K562 (cell line): ENCODE data around the gene FARP1. TPM values are rescaled to one million over a fixed set of nuclear protein-coding genes. Genes with fewer than 3 reads are reported as not detected.

Source experiments
- ATAC-seq: fragments of 200-7000 bp; cut with Tn5 transposase; 3 replicates; pipeline ENCODE4 v1.9.1; 2020; ENCODE audit warnings: moderate library complexity
- BruUV-seq: library from RNA; stranded (reverse); fragments of 400-500 nt; replicated peaks from 2 replicates; lab custom pipeline; 2021; lab: Mats Ljungman, UMichigan
- CTCF ChIA-PET: fragments of 300-600 bp; formaldehyde crosslinking; extraction: SDS; loops from one replicate; lab custom pipeline; 2021; ENCODE audit warnings: low intra/inter-chr PET ratio; lab: Yijun Ruan, JAX
- POLR2A ChIA-PET: fragments of 300-600, 350-650 bp; sonication (Branson Sonifier 250); formaldehyde crosslinking; extraction: SDS; loops from one replicate; lab custom pipeline; 2021; ENCODE audit warnings: antibody characterized with exemption, inconsistent platforms; lab: Yijun Ruan, JAX
- DNase-seq, 4 experiments: peaks; one replicate each; pipeline versions ENCODE4 v3.0.0 to v3.0.0-alpha.2; 2011 to 2018; ENCODE audit warnings: low spot score in 3 of 4, mixed read lengths in 3 of 4; ENCODE audit errors: extremely low read depth in 1 of 4
- FAIRE-seq: peaks from 2 replicates; lab custom pipeline; 2011; peaks lifted over from hg19 to GRCh38; lab: Jason Lieb, UNC
- H2AFZ ChIP-seq: 2 replicates; pipeline ENCODE4 v1.6.0; 2011; ENCODE audit warnings: low read depth, low read length, control low read depth, inconsistent platforms
- H3K27ac ChIP-seq: fragments of 200-600 bp; 3 replicates; pipeline ENCODE4 v1.8.0; 2011; ENCODE audit warnings: low read depth, mild to moderate bottlenecking, control low read depth, inconsistent platforms, low read length, moderate library complexity, mixed read lengths; ENCODE audit errors: extremely low read depth
- H3K27me3 ChIP-seq, 2 experiments: fragments of 300-600 bp in 1 of 2; 2 replicates in 1 of 2; 3 replicates in 1 of 2; pipeline versions ENCODE4 v1.6.0 to v1.8.0; 2011; ENCODE audit warnings: inconsistent platforms in 2 of 2, low read length in 2 of 2, mild to moderate bottlenecking in 1 of 2, mixed read lengths in 1 of 2, moderate library complexity in 1 of 2; ENCODE audit not compliant: control insufficient read depth in 2 of 2, insufficient read depth in 2 of 2
- H3K36me3 ChIP-seq: fragments of 300-600 bp; 3 replicates; pipeline ENCODE4 v1.8.0; 2011; ENCODE audit warnings: mild to moderate bottlenecking, low read length, inconsistent platforms; ENCODE audit not compliant: control insufficient read depth, insufficient read depth
- H3K4me1 ChIP-seq, 2 experiments: fragments of 200-600 bp in 1 of 2; replicated peaks in 1 of 2; 2 replicates in 1 of 2; 3 replicates in 1 of 2; pipeline versions ENCODE4 v1.5.1 to v1.8.0; 2011; ENCODE audit warnings: inconsistent platforms in 2 of 2, low read length in 2 of 2, mild to moderate bottlenecking in 1 of 2, mixed read lengths in 1 of 2, moderate library complexity in 1 of 2; ENCODE audit not compliant: control insufficient read depth in 2 of 2, insufficient read depth in 2 of 2
- H3K4me2 ChIP-seq: 2 replicates; pipeline ENCODE4 v1.6.1; 2011; ENCODE audit warnings: low read length, control low read depth, inconsistent platforms, mixed read lengths; ENCODE audit not compliant: insufficient read depth
- H3K4me3 ChIP-seq: fragments of 200-600 bp; sonication (generic), shearing (Covaris generic); 2 replicates; pipeline ENCODE4 v1.5.1; 2016; ENCODE audit warnings: control low read depth, inconsistent platforms
- H3K79me2 ChIP-seq: fragments of 200-600 bp; 3 replicates; pipeline ENCODE4 v1.8.0; 2011; ENCODE audit warnings: low read length, inconsistent platforms; ENCODE audit not compliant: control insufficient read depth, insufficient read depth
- H3K9ac ChIP-seq, 2 experiments: 2 replicates each; pipeline versions ENCODE4 v1.6.0 to v1.6.1; 2011; ENCODE audit warnings: low read depth in 2 of 2, low read length in 2 of 2, control low read depth in 1 of 2, inconsistent platforms in 1 of 2, mild to moderate bottlenecking in 1 of 2, mixed read lengths in 1 of 2; ENCODE audit not compliant: insufficient read depth in 1 of 2
- H3K9me1 ChIP-seq: one replicate; pipeline ENCODE4 v1.6.0; 2011; ENCODE audit warnings: inconsistent platforms, mild to moderate bottlenecking, low read length, moderate library complexity; ENCODE audit not compliant: control insufficient read depth, insufficient read depth
- H3K9me3 ChIP-seq: replicated peaks from 2 replicates; pipeline ENCODE4 v1.5.1; 2011; ENCODE audit warnings: low read depth, low read length, inconsistent platforms; ENCODE audit not compliant: control insufficient read depth, insufficient read depth
- H4K20me1 ChIP-seq: replicated peaks from 2 replicates; pipeline ENCODE4 v1.6.1; 2011; ENCODE audit warnings: low read length, inconsistent platforms, mixed read lengths; ENCODE audit not compliant: control insufficient read depth, insufficient read depth
- ADNP ChIP-seq: fragments of 200-800 bp; sonication (Bioruptor generic); IDR thresholded peaks from 2 replicates; pipeline ENCODE4 v1.6.1; 2016; ENCODE audit warnings: missing genetic modification characterization, missing compliant biosample characterization
- FOXJ3 ChIP-seq: sonication (generic); formaldehyde crosslinking; IDR thresholded peaks from 2 replicates; pipeline ENCODE4 v1.4.0; 2020; ENCODE audit warnings: mild to moderate bottlenecking, missing genetic modification reagents
- NCOA2 ChIP-seq, 2 experiments: fragments of 450-650 bp; IDR thresholded peaks; 2 replicates each; pipeline ENCODE4 v1.6.1; 2018; ENCODE audit warnings: mild to moderate bottlenecking in 2 of 2, moderate library complexity in 1 of 2; ENCODE audit not compliant: partially characterized antibody in 2 of 2
- POLR2G ChIP-seq: fragments of 200-400 bp; formaldehyde crosslinking; IDR thresholded peaks from 2 replicates; pipeline ENCODE4 v1.6.1; 2017; ENCODE audit warnings: low read depth, mild to moderate bottlenecking, antibody characterized with exemption, low read length, moderate library complexity
- RNF2 ChIP-seq: sonication (generic); IDR thresholded peaks from 2 replicates; pipeline ENCODE4 v1.6.1; 2016
- SMARCB1 ChIP-seq: IDR thresholded peaks from 2 replicates; pipeline ENCODE4 v1.6.1; 2011; ENCODE audit warnings: improper control_type of control experiment, low read depth; ENCODE audit not compliant: insufficient read length
- TAF1 ChIP-seq: IDR thresholded peaks from 2 replicates; pipeline ENCODE4 v1.6.1; 2011; ENCODE audit warnings: mild to moderate bottlenecking, low read length, moderate library complexity; ENCODE audit not compliant: insufficient read depth, control insufficient read depth, severe bottlenecking; ENCODE audit errors: extremely low read depth
- XRCC5 ChIP-seq: fragments of 200-400 bp; formaldehyde crosslinking; IDR thresholded peaks from 2 replicates; pipeline ENCODE4 v1.6.1; 2017; ENCODE audit warnings: low read depth, mild to moderate bottlenecking, low read length
- ZFP1 ChIP-seq: fragments of 450-650 bp; formaldehyde crosslinking; IDR thresholded peaks from 2 replicates; pipeline ENCODE4 v1.4.0; 2020; ENCODE audit warnings: mild to moderate bottlenecking, mixed read lengths
- ZNF184 ChIP-seq: sonication (generic); formaldehyde crosslinking; IDR thresholded peaks from 2 replicates; pipeline ENCODE4 v1.5.0; 2020; ENCODE audit warnings: missing genetic modification reagents
- ZNF232 ChIP-seq: sonication (generic); formaldehyde crosslinking; IDR thresholded peaks from 2 replicates; pipeline ENCODE4 v1.8.0; 2022; ENCODE audit warnings: mild to moderate bottlenecking, missing genetic modification reagents
- ZNF76 ChIP-seq: fragments of 250-450 bp; sonication (Bioruptor Pico); IDR thresholded peaks from 2 replicates; pipeline ENCODE4 v1.4.0; 2020; ENCODE audit warnings: mild to moderate bottlenecking, moderate library complexity, borderline replicate concordance
- WGBS: fragments of 100-300 bp; shearing (Covaris generic); methylation state at CpG from one replicate; pipeline ENCODE4 v1.1.6; 2016; ENCODE audit warnings: low coverage, mixed read lengths; ENCODE audit not compliant: insufficient coverage; ENCODE audit errors: missing lambda C conversion rate; 5-methylcytosine and 5-hydroxymethylcytosine counted together
- in situ Hi-C: fragments of 300-500 bp; cut with MboI; formaldehyde crosslinking; loops from 4 replicates; pipeline ENCODE4 v1.15.0; 2018; ENCODE audit warnings: inconsistent platforms, mixed read lengths
- intact Hi-C: fragments of 100-400 bp; cut with micrococcal nuclease; formaldehyde crosslinking; loops from 2 replicates; pipeline ENCODE4 v1.14.2; 2022
- polyA plus RNA-seq, 8 experiments: library from polyadenylated mRNA; depleted of rRNA in 4 of 8; stranded (reverse) in 5 of 8; unstranded in 3 of 8; fragments of >200 nt; fragmentation: Nextera tagmentation in 2 of 8; fragmentation: Illumina TruSeq in 1 of 8; extraction: Ambion mirVana in 2 of 8; extraction: Trizol in 1 of 8; gene quantifications; 2 replicates each; pipeline versions ENCODE4 v1.2.1 to v1.2.3, GENCODE V29; 2011 to 2014; ENCODE audit warnings: inconsistent platforms in 1 of 8, missing spikeins in 1 of 8
- total RNA-seq, 7 experiments: library from RNA; depleted of rRNA in 6 of 7; stranded (reverse); fragments of >200 nt in 6 of 7; fragmentation: Illumina TruSeq in 2 of 7; extraction: Trizol in 2 of 7; gene quantifications; 2 replicates each; pipeline versions ENCODE4 v1.2.1 to v1.2.3, GENCODE V29; 2011 to 2021; ENCODE audit warnings: low replicate concordance in 1 of 7
- TF ChIP-seq, protein P1 (sequence below): fragments of 250-450 bp; sonication (Bioruptor Pico); IDR thresholded peaks from 2 replicates; pipeline ENCODE4 v1.5.0; 2021; ENCODE audit warnings: mild to moderate bottlenecking, moderate library complexity
- TF ChIP-seq, protein P2 (sequence below): sonication (generic); formaldehyde crosslinking; IDR thresholded peaks from 2 replicates; pipeline ENCODE4 v1.8.1; 2022; ENCODE audit warnings: missing genetic modification reagents
- TF ChIP-seq, protein P3 (sequence below): IDR thresholded peaks from 2 replicates; pipeline ENCODE4 v1.6.1; 2016; ENCODE audit warnings: missing genetic modification characterization, missing compliant biosample characterization
- TF ChIP-seq, protein P4 (sequence below): sonication (generic); IDR thresholded peaks from 2 replicates; pipeline ENCODE4 v1.6.1; 2016

The FARP1 gene
- total and polyA plus RNA-seq, 9 of the 15 experiments (the other 6 are each of a cell fraction or from before 2014, with no cell fraction given) = 0.03 to 0.29 (median 0.05) TPM; not detected in 3

DNA sequence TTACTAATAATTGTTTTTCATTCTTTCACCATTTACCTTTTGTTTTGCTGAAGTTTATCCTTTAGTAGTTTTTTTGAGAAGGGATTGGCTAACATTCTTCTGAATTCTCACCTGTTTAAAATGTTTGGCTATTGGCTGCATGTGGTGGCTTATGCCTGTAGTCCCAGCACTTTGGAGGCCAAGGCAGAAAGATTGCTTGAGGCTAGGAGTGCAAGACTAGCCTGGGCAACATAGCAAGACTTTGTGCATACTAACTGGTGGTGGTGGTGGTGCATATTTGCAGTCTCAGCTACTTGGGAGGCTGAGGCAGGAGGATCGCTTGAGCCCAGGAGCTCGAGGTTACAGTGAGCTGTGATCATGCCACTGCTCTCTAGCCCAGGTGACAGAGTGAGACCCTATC, 61.7 kb downstream of the FARP1 start (continued):
- TF ChIP-seq, protein P1, sequence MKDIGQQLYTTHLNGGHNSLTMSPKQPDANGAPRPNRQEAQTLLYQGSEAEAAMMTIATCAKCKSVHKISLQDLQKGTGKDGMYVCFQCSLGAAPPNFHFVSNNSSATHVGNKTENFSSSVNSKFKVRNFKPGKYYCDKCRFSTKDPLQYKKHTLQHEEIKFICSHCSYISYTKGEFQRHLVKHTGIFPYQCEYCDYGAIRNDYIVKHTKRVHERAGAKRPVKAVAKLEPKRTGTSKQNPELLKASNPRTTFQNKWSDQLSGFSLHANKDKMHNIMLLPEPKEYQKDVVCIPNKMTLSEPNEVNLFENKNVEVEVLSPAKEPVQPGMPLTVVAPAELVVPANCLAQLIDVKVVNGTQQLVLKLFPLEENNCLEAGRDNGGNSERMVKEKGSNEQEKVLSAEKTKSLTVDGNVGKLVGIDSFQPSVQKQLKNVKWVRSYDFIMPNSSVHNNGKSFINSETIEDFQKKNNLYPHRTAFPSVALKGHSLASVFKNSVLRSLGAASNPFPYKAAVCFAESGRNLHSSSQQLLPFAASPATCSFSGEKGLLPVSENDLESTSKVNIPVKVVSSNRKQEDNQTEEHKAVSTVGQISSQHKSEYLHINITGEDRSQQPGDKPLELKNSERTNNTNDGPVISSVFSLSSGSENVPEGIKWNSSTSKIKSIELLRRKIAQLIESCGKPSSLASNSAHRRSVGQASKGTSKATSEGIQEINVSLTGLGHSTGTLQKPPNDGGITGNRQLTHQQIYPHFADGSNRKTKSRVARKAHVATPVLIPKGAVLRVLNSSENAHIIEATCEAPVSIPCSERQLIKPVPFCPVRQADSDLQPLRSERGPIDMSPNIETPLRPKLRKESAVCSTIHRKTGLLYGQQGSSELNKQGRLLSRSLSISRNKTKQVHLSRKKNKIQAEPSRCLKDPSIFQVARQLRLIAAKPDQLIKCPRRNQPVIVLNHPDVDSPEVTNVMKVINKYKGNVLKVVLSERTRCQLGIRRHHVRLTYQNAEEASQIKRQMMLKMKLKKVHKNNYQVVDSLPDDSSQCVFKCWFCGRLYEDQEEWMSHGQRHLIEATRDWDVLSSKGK (CRISPR knock-in tag) = no peak
- TF ChIP-seq POLR2G (no peak), ZNF232 (CRISPR knock-in tag) (no peak), RNF2 (no peak)

DNA sequence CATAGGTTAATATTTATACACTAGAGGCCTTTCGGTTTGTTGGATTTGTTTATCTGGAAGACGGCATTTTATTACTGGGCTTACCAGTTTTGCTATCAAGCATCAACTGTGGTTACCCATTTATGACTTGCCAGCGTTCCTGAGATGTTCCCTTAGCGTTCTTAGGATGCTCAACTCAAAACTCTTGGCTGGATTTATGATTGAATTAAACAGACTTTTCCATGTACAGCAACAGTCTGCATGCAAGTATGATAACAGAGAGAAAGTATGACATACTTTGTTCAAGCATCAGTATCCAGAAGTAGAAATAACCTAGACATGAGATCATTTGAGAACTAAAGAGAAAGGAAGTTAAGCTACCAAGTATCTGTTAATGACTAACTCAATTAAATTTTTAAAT, 64.1 kb downstream of the FARP1 start:
- no TSS peak for BruUV-seq
- H3K79me2 ChIP-seq = no peaks in the 10 kb centered on the region
- no peak for DNase-seq
- intact Hi-C loops (no loop called here), in situ Hi-C loops (no loop called here)
- CTCF ChIA-PET = no interaction called here
- no peaks in the 10 kb centered on the region; a peak in 1 of 5 replicates for H3K27me3 ChIP-seq
- H3K27ac ChIP-seq = no peak overlapping the region
- no peaks in the 10 kb centered on the region for H3K9me1 ChIP-seq
- no peak for FAIRE-seq
- POLR2A ChIA-PET = no interaction called here
- no peak overlapping the region for H3K4me3 ChIP-seq
- H3K36me3 ChIP-seq = no peaks in the 10 kb centered on the region
- H2AFZ ChIP-seq = no peak overlapping the region
- no peak overlapping the region for H3K4me2 ChIP-seq
- no peaks in the 10 kb centered on the region for H4K20me1 ChIP-seq
- no peak for ATAC-seq
- no peaks in the 10 kb centered on the region for H3K4me1 ChIP-seq
- 1% methylated on average over 4 of the region's 4 CpGs for WGBS
- no peaks in the 10 kb centered on the region for H3K9me3 ChIP-seq
- no peak overlapping the region for H3K9ac ChIP-seq
- TF ChIP-seq NCOA2 (IDR thresholded peaks at IDR 0.05; ENCODE audit: partially characterized antibody in 2 of 2) = no peak
- TF ChIP-seq, protein P2, sequence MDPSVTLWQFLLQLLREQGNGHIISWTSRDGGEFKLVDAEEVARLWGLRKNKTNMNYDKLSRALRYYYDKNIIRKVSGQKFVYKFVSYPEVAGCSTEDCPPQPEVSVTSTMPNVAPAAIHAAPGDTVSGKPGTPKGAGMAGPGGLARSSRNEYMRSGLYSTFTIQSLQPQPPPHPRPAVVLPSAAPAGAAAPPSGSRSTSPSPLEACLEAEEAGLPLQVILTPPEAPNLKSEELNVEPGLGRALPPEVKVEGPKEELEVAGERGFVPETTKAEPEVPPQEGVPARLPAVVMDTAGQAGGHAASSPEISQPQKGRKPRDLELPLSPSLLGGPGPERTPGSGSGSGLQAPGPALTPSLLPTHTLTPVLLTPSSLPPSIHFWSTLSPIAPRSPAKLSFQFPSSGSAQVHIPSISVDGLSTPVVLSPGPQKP (CRISPR knock-in tag) = no peak
- no peak for TF ChIP-seq ZFP1 (CRISPR knock-in tag)
- TF ChIP-seq, protein P3, sequence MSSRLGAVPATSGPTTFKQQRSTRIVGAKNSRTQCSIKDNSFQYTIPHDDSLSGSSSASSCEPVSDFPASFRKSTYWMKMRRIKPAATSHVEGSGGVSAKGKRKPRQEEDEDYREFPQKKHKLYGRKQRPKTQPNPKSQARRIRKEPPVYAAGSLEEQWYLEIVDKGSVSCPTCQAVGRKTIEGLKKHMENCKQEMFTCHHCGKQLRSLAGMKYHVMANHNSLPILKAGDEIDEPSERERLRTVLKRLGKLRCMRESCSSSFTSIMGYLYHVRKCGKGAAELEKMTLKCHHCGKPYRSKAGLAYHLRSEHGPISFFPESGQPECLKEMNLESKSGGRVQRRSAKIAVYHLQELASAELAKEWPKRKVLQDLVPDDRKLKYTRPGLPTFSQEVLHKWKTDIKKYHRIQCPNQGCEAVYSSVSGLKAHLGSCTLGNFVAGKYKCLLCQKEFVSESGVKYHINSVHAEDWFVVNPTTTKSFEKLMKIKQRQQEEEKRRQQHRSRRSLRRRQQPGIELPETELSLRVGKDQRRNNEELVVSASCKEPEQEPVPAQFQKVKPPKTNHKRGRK (tag) = no peak
- no peak for TF ChIP-seq FOXJ3 (CRISPR knock-in tag)
- TF ChIP-seq ZNF76 = no peak
- no peak for TF ChIP-seq SMARCB1
- TF ChIP-seq, protein P4, sequence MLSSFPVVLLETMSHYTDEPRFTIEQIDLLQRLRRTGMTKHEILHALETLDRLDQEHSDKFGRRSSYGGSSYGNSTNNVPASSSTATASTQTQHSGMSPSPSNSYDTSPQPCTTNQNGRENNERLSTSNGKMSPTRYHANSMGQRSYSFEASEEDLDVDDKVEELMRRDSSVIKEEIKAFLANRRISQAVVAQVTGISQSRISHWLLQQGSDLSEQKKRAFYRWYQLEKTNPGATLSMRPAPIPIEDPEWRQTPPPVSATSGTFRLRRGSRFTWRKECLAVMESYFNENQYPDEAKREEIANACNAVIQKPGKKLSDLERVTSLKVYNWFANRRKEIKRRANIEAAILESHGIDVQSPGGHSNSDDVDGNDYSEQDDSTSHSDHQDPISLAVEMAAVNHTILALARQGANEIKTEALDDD = no peak
- TF ChIP-seq TAF1 = no peak
- no peak for TF ChIP-seq ADNP (tag)
- TF ChIP-seq XRCC5 = no peak
- no peak for TF ChIP-seq ZNF184 (CRISPR knock-in tag)
